GM12878 (cell line): ENCODE results near the gene COL21A1. TPM values are rescaled to one million over a fixed set of nuclear protein-coding genes. Genes with fewer than 3 reads are reported as not detected.

Experiments
- ATF7 ChIP-seq: fragments of 450-650 bp; IDR thresholded peaks from 2 replicates; pipeline ENCODE4 v1.6.1; 2016; ENCODE audit warnings: low read depth, mild to moderate bottlenecking
- CBX5 ChIP-seq: sonication (generic); IDR thresholded peaks from 2 replicates; pipeline ENCODE4 v1.6.1; 2016; ENCODE audit warnings: low read depth, moderate library complexity, mild to moderate bottlenecking, inconsistent platforms
- HDAC6 ChIP-seq: fragments of 200-600 bp; sonication (generic); IDR thresholded peaks from one replicate; pipeline ENCODE4 v1.8.0; 2017; ENCODE audit warnings: antibody characterized with exemption; ENCODE audit not compliant: unreplicated experiment
- KAT2A ChIP-seq: conservative IDR thresholded peaks from 2 replicates; pipeline ENCODE4 v1.6.1; 2011; ENCODE audit warnings: low read depth, low read length; ENCODE audit not compliant: control insufficient read depth
- NFYA ChIP-seq: IDR thresholded peaks from 2 replicates; pipeline ENCODE4 v1.6.1; 2011; ENCODE audit warnings: low read depth, mild to moderate bottlenecking, low read length, improper control_type of control experiment, borderline replicate concordance
- POLR2AphosphoS2 ChIP-seq: IDR thresholded peaks from 2 replicates; pipeline ENCODE4 v1.6.1; 2011; ENCODE audit warnings: low read depth, mild to moderate bottlenecking, low read length, improper control_type of control experiment, moderate library complexity
- RBBP5 ChIP-seq: fragments of 200-600 bp; sonication (generic); conservative IDR thresholded peaks from 2 replicates; pipeline ENCODE4 v1.6.1; 2016
- REST ChIP-seq: IDR thresholded peaks from 2 replicates; pipeline ENCODE4 v1.6.1; 2012; ENCODE audit warnings: mild to moderate bottlenecking, low read depth, low read length
- SUZ12 ChIP-seq: fragments of 200-600 bp; sonication (generic); IDR thresholded peaks from one replicate; pipeline ENCODE4 v1.6.1; 2018; ENCODE audit warnings: antibody characterized with exemption, mild to moderate bottlenecking; ENCODE audit not compliant: unreplicated experiment
- TAF1 ChIP-seq: IDR thresholded peaks from 2 replicates; pipeline ENCODE4 v1.6.1; 2011; ENCODE audit warnings: mild to moderate bottlenecking, low read depth, low read length, borderline replicate concordance
- YBX1 ChIP-seq: fragments of 450-650 bp; IDR thresholded peaks from 2 replicates; pipeline ENCODE4 v1.6.1; 2016; ENCODE audit warnings: antibody characterized with exemption
- ZZZ3 ChIP-seq: IDR thresholded peaks from 2 replicates; pipeline ENCODE4 v1.6.1; 2011; ENCODE audit warnings: low read depth; ENCODE audit not compliant: control insufficient read depth, insufficient read length
- polyA plus RNA-seq, 11 experiments: library from polyadenylated mRNA; depleted of rRNA in 4 of 11; unstranded in 6 of 11; stranded (reverse) in 5 of 11; fragments of >200 nt; fragmentation: Nextera tagmentation in 4 of 11; fragmentation: Illumina TruSeq in 1 of 11; extraction: Ambion mirVana in 4 of 11; extraction: Trizol in 1 of 11; gene quantifications; 1 replicate in 1 of 11; 2 replicates in 10 of 11; pipeline versions ENCODE4 v1.2.1 to v1.2.3, GENCODE V29; 2011 to 2016; ENCODE audit warnings: inconsistent platforms in 2 of 11, missing spikeins in 2 of 11, low read depth in 1 of 11
- total RNA-seq, 4 experiments: library from RNA; depleted of rRNA in 3 of 4; stranded (reverse); fragments of >200 nt in 3 of 4; fragmentation: Illumina TruSeq in 1 of 4; extraction: Trizol in 1 of 4; gene quantifications; 2 replicates each; pipeline versions ENCODE4 v1.2.1 to v1.2.3, GENCODE V29; 2013 to 2021
- TF ChIP-seq, protein P1 (sequence below): fragments of 450-650 bp; IDR thresholded peaks from 2 replicates; pipeline ENCODE4 v1.6.1; 2017; ENCODE audit warnings: mild to moderate bottlenecking, moderate library complexity
- TF ChIP-seq, protein P2 (sequence below): fragments of 450-650 bp; formaldehyde crosslinking; IDR thresholded peaks from 2 replicates; pipeline ENCODE4 v1.4.0; 2020; ENCODE audit warnings: mild to moderate bottlenecking, moderate library complexity

The COL21A1 gene
- total and polyA plus RNA-seq, 10 of the 15 experiments (the other 5 are each of a cell fraction or from before 2014, with no cell fraction given) = 0.10 TPM; not detected in 9

DNA sequence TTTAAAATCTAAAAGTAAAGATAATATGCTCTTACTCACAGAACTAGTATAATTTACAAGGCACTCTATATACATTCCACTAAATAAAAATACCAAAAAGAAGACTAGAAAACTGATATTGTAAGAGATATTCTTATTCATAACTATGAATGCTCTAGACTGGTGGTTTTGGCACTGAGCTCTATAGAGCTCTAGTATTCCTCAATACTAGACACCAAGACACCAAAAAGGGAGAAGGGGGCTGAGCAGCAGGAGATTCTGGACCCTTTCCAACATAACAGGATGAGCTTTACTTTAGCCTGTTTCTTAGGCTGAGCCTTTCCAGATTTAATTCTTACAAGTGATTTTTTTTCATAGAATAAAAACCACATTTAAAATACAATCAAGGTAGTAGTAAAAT, 173.6 kb downstream of the COL21A1 start (continued):
- TF ChIP-seq, protein P1, sequence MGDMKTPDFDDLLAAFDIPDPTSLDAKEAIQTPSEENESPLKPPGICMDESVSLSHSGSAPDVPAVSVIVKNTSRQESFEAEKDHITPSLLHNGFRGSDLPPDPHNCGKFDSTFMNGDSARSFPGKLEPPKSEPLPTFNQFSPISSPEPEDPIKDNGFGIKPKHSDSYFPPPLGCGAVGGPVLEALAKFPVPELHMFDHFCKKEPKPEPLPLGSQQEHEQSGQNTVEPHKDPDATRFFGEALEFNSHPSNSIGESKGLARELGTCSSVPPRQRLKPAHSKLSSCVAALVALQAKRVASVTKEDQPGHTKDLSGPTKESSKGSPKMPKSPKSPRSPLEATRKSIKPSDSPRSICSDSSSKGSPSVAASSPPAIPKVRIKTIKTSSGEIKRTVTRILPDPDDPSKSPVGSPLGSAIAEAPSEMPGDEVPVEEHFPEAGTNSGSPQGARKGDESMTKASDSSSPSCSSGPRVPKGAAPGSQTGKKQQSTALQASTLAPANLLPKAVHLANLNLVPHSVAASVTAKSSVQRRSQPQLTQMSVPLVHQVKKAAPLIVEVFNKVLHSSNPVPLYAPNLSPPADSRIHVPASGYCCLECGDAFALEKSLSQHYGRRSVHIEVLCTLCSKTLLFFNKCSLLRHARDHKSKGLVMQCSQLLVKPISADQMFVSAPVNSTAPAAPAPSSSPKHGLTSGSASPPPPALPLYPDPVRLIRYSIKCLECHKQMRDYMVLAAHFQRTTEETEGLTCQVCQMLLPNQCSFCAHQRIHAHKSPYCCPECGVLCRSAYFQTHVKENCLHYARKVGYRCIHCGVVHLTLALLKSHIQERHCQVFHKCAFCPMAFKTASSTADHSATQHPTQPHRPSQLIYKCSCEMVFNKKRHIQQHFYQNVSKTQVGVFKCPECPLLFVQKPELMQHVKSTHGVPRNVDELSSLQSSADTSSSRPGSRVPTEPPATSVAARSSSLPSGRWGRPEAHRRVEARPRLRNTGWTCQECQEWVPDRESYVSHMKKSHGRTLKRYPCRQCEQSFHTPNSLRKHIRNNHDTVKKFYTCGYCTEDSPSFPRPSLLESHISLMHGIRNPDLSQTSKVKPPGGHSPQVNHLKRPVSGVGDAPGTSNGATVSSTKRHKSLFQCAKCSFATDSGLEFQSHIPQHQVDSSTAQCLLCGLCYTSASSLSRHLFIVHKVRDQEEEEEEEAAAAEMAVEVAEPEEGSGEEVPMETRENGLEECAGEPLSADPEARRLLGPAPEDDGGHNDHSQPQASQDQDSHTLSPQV = no peak
- TF ChIP-seq KAT2A = no peak
- TF ChIP-seq CBX5 = no peak
- TF ChIP-seq RBBP5 = no peak
- TF ChIP-seq NFYA = no peak
- TF ChIP-seq, protein P2, sequence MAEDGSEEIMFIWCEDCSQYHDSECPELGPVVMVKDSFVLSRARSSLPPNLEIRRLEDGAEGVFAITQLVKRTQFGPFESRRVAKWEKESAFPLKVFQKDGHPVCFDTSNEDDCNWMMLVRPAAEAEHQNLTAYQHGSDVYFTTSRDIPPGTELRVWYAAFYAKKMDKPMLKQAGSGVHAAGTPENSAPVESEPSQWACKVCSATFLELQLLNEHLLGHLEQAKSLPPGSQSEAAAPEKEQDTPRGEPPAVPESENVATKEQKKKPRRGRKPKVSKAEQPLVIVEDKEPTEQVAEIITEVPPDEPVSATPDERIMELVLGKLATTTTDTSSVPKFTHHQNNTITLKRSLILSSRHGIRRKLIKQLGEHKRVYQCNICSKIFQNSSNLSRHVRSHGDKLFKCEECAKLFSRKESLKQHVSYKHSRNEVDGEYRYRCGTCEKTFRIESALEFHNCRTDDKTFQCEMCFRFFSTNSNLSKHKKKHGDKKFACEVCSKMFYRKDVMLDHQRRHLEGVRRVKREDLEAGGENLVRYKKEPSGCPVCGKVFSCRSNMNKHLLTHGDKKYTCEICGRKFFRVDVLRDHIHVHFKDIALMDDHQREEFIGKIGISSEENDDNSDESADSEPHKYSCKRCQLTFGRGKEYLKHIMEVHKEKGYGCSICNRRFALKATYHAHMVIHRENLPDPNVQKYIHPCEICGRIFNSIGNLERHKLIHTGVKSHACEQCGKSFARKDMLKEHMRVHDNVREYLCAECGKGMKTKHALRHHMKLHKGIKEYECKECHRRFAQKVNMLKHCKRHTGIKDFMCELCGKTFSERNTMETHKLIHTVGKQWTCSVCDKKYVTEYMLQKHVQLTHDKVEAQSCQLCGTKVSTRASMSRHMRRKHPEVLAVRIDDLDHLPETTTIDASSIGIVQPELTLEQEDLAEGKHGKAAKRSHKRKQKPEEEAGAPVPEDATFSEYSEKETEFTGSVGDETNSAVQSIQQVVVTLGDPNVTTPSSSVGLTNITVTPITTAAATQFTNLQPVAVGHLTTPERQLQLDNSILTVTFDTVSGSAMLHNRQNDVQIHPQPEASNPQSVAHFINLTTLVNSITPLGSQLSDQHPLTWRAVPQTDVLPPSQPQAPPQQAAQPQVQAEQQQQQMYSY = no peak
- no peak for TF ChIP-seq POLR2AphosphoS2
- TF ChIP-seq YBX1 = no peak
- TF ChIP-seq ATF7 = no peak
- no peak for TF ChIP-seq HDAC6
- no peak for TF ChIP-seq REST
- no peak for TF ChIP-seq ZZZ3
- no peak for TF ChIP-seq TAF1
- TF ChIP-seq SUZ12 = no peak
- TF ChIP-seq, all 136 proteins: peak for 0
